Esophagus squamous epithelium (tissue), 4 donors: ENCODE results near the gene HEXIM1.

Experiments used
- POLR2A ChIP-seq, 4 donors: fragments of 450-650 bp; IDR thresholded peaks; one replicate each; pipeline ENCODE4 v1.6.1; 2017; ENCODE audit warnings: antibody characterized with exemption in 4 of 4, mild to moderate bottlenecking in 4 of 4, moderate library complexity in 3 of 4
- TF ChIP-seq, protein P1 (sequence below), 6 experiments: fragments of 450-650 bp in 4 of 6; fragments of 200-600 bp in 2 of 6; sonication (generic) in 2 of 6; IDR thresholded peaks; one replicate each; pipeline ENCODE4 v1.5.1; 2016 to 2019; ENCODE audit warnings: antibody characterized with exemption in 6 of 6, mild to moderate bottlenecking in 4 of 6, moderate library complexity in 4 of 6

DNA sequence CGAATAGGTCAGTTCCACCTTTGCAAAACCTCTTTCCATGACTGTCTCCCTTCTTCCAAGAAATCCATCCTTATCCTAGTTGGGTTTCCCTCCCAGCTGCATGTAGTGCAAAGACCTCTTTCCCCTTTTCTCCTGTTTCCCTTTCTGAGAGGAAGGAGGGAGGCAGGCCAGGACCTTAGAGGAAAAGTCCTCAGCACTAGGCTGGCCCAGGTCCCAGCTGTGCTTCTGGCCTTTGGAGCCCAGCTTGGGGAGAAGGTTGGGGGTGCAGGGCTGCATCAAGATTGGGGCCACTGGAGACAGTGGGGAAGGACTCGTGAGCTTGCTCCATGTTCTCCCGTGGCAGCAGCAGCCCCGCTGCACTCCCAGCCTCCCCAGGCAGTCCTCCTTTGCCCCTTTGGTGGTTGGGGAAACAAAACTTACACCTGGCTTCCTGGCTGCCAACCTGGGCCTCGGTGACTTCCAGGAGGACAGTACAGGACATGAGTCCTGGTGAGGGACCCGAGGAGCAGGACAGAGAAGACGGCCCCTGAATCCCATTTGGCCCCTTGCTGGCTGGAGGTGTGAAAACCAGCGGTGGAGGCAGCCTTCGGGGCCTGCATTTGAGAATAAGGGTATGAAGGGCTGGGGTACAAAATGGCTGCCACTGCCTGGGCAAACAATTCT, 13.9 kb downstream of the HEXIM1 start:
- TF ChIP-seq, protein P1, sequence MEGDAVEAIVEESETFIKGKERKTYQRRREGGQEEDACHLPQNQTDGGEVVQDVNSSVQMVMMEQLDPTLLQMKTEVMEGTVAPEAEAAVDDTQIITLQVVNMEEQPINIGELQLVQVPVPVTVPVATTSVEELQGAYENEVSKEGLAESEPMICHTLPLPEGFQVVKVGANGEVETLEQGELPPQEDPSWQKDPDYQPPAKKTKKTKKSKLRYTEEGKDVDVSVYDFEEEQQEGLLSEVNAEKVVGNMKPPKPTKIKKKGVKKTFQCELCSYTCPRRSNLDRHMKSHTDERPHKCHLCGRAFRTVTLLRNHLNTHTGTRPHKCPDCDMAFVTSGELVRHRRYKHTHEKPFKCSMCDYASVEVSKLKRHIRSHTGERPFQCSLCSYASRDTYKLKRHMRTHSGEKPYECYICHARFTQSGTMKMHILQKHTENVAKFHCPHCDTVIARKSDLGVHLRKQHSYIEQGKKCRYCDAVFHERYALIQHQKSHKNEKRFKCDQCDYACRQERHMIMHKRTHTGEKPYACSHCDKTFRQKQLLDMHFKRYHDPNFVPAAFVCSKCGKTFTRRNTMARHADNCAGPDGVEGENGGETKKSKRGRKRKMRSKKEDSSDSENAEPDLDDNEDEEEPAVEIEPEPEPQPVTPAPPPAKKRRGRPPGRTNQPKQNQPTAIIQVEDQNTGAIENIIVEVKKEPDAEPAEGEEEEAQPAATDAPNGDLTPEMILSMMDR (IDR thresholded peaks at IDR 0.05): no peak
- TF ChIP-seq POLR2A (IDR thresholded peaks at IDR 0.05): no peak
